Smooth muscle cell (in vitro differentiated cells): ENCODE measurements around the gene ABCC10. TPM values are rescaled to one million over a fixed set of nuclear protein-coding genes. Genes with fewer than 3 reads are reported as not detected.
A peak's percentile ranks its signal among the peaks of the same experiment; 100 is the strongest.
"Not testable (repeated sequence)": the region's sequence is repeated elsewhere in the genome, so short reads cannot be mapped to it uniquely, and the experiment has no call there.

Experiments used
- DNase-seq: peaks from one replicate; lab custom pipeline; 2025; ENCODE audit not compliant: unreplicated experiment; lab: John Stamatoyannopoulos, UW
- H2AFZ ChIP-seq: fragments of 200-600 bp; sonication (generic); 2 replicates; pipeline ENCODE4 v1.6.0; 2016; ENCODE audit warnings: antibody characterized with exemption, low read depth, mild to moderate bottlenecking
- H3F3A ChIP-seq: fragments of 200-600 bp; sonication (generic); 2 replicates; pipeline ENCODE4 v1.6.0; 2017; ENCODE audit warnings: antibody characterized with exemption, low read depth
- H3K27ac ChIP-seq: fragments of 200-600 bp; sonication (generic); 2 replicates; pipeline ENCODE4 v1.5.1; 2016; ENCODE audit warnings: low read depth, mild to moderate bottlenecking
- H3K27me3 ChIP-seq: fragments of 200-600 bp; sonication (generic); 2 replicates; pipeline ENCODE4 v1.6.1; 2016; ENCODE audit warnings: low read depth, mild to moderate bottlenecking
- H3K36me3 ChIP-seq: fragments of 200-600 bp; sonication (generic); 2 replicates; pipeline ENCODE4 v1.5.1; 2016; ENCODE audit warnings: low read depth
- H3K4me1 ChIP-seq: fragments of 200-600 bp; sonication (generic); 2 replicates; pipeline ENCODE4 v1.5.1; 2016; ENCODE audit warnings: low read depth
- H3K4me2 ChIP-seq: fragments of 200-600 bp; sonication (generic); 2 replicates; pipeline ENCODE4 v1.6.0; 2016; ENCODE audit warnings: mild to moderate bottlenecking
- H3K4me3 ChIP-seq: fragments of 200-600 bp; sonication (generic); 2 replicates; pipeline ENCODE4 v1.5.1; 2016; ENCODE audit warnings: mild to moderate bottlenecking
- H3K79me2 ChIP-seq: fragments of 200-600 bp; sonication (generic); 2 replicates; pipeline ENCODE4 v1.6.0; 2016; ENCODE audit warnings: low read depth, mild to moderate bottlenecking
- H3K9ac ChIP-seq: fragments of 200-600 bp; sonication (generic); 2 replicates; pipeline ENCODE4 v1.6.0; 2016; ENCODE audit warnings: low read depth
- H3K9me3 ChIP-seq: fragments of 200-600 bp; sonication (generic); replicated peaks from 2 replicates; pipeline ENCODE4 v1.5.1; 2016; ENCODE audit warnings: low read depth
- H4K20me1 ChIP-seq: fragments of 200-600 bp; sonication (generic); 2 replicates; pipeline ENCODE4 v1.6.0; 2016; ENCODE audit warnings: low read depth
- WGBS: methylation state at CpG from one replicate; pipeline ENCODE4 v1.1.7; 2016; ENCODE audit warnings: low lambda C conversion rate; 5-methylcytosine and 5-hydroxymethylcytosine counted together
- polyA plus RNA-seq: library from polyadenylated mRNA; unstranded; fragments of >200 nt; fragmentation: Nextera tagmentation; extraction: Ambion mirVana; gene quantifications from 2 replicates; pipeline ENCODE4 v1.2.1, GENCODE V29; 2016
- total RNA-seq: library from RNA; depleted of rRNA; stranded (reverse); fragments of >200 nt; gene quantifications from 2 replicates; pipeline ENCODE4 v1.2.3, GENCODE V29; 2014
- TF ChIP-seq, protein P1 (sequence below): fragments of 200-600 bp; sonication (generic); IDR thresholded peaks from 2 replicates; pipeline ENCODE4 v1.5.1; 2017; ENCODE audit warnings: borderline replicate concordance, mild to moderate bottlenecking, antibody characterized with exemption; ENCODE audit not compliant: insufficient read depth, poor library complexity, severe bottlenecking

The ABCC10 gene, protein sequence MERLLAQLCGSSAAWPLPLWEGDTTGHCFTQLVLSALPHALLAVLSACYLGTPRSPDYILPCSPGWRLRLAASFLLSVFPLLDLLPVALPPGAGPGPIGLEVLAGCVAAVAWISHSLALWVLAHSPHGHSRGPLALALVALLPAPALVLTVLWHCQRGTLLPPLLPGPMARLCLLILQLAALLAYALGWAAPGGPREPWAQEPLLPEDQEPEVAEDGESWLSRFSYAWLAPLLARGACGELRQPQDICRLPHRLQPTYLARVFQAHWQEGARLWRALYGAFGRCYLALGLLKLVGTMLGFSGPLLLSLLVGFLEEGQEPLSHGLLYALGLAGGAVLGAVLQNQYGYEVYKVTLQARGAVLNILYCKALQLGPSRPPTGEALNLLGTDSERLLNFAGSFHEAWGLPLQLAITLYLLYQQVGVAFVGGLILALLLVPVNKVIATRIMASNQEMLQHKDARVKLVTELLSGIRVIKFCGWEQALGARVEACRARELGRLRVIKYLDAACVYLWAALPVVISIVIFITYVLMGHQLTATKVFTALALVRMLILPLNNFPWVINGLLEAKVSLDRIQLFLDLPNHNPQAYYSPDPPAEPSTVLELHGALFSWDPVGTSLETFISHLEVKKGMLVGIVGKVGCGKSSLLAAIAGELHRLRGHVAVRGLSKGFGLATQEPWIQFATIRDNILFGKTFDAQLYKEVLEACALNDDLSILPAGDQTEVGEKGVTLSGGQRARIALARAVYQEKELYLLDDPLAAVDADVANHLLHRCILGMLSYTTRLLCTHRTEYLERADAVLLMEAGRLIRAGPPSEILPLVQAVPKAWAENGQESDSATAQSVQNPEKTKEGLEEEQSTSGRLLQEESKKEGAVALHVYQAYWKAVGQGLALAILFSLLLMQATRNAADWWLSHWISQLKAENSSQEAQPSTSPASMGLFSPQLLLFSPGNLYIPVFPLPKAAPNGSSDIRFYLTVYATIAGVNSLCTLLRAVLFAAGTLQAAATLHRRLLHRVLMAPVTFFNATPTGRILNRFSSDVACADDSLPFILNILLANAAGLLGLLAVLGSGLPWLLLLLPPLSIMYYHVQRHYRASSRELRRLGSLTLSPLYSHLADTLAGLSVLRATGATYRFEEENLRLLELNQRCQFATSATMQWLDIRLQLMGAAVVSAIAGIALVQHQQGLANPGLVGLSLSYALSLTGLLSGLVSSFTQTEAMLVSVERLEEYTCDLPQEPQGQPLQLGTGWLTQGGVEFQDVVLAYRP (N-terminal part only)
- total RNA-seq (11.2 and 12.5 TPM in 2 replicates), polyA plus RNA-seq (17.8 and 35.0 TPM in 2 replicates)

DNA sequence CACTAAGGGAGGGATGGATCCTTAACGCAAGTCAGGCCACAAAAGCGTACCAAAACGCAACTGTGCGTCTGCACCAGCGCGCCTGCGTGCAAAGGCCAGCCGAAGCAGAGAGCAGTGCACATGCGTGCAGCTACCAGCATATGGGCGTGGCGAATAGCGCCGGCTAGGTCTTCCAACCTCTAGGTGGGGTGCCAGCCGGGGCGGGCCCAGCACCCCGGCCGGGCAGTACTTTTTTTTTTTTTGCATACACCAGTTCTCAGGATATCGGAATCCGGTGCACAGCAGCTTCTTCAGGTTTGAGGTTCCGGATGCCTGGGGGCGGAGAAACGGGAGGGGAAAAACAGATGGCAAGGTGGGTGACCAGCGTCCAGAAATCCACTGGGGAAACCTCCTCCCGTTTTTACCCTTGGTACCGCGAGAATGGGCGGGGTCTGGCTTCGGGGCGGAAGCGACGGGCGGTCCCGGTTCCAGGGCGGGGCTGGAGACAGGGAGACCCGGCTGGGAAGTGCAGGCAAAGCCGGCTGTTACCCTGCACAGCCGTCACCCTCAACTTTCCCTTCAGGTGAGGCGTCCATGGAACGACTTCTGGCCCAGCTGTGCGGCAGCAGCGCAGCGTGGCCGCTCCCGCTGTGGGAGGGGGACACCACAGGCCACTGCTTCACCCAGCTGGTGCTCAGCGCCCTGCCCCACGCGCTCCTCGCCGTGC is at the start of gene ABCC10:
Gene ABCC10 (plus strand): TSS at position 136 of the 706 bp plus-strand sequence. CDS start 438 bp downstream, at position 574.
- Histone ChIP-seq H2AFZ (peak within 1 kb of the TSS; percentile 92), H3K4me2 (peak within 1 kb of the TSS; percentile 92), H4K20me1 (no peaks in the 10 kb centered on the region), H3F3A (no peaks in the 10 kb centered on the region), H3K4me1 (peaks cover 10% of the 10 kb centered on the region), H3K9ac (peak within 1 kb of the TSS; percentile 81), H3K27ac (peak within 1 kb of the TSS; percentile 60), H3K36me3 (no peaks in the 10 kb centered on the region), H3K79me2 (peaks cover 32% of the 10 kb centered on the region), H3K9me3 (no peaks in the 10 kb centered on the region), H3K27me3 (no peaks in the 10 kb centered on the region), H3K4me3 (peak within 1 kb of the TSS; percentile 77)
- DNase-seq = peak; percentile 94
- TF ChIP-seq, protein P1, sequence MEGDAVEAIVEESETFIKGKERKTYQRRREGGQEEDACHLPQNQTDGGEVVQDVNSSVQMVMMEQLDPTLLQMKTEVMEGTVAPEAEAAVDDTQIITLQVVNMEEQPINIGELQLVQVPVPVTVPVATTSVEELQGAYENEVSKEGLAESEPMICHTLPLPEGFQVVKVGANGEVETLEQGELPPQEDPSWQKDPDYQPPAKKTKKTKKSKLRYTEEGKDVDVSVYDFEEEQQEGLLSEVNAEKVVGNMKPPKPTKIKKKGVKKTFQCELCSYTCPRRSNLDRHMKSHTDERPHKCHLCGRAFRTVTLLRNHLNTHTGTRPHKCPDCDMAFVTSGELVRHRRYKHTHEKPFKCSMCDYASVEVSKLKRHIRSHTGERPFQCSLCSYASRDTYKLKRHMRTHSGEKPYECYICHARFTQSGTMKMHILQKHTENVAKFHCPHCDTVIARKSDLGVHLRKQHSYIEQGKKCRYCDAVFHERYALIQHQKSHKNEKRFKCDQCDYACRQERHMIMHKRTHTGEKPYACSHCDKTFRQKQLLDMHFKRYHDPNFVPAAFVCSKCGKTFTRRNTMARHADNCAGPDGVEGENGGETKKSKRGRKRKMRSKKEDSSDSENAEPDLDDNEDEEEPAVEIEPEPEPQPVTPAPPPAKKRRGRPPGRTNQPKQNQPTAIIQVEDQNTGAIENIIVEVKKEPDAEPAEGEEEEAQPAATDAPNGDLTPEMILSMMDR = peak; percentile 23
- WGBS = under 1% methylated on average over 49 of the region's 49 CpGs

DNA sequence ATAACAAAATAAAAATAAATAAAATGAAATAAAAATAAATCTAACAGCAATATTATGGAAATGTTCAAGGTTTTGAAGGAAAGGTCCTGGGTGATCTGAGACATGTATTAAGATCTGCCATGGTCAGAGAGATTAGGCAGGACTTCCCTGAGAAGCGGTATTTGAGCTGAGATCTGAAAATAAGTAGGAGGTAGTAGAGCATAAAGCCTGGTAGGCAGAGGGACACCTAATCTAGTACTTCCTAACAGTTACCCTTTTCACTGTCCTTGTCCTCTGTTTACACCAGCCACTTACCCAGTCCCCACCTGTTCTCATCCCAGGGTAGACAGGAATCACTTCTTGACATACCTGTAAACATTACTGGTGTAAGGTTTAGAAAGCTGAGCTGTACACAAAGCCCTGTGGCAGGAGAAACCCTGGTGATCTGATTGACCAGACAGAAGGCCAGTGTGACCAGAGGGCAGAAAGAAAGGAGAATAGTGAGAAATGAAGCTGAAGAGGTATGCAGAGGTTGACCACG is 49.6 kb upstream of the ABCC10 start:
- Histone ChIP-seq H3K9me3 (no peaks in the 10 kb centered on the region), H3K27ac (no peak overlapping the region), H2AFZ (no peak overlapping the region), H3K4me3 (no peak overlapping the region), H3F3A (no peaks in the 10 kb centered on the region), H3K79me2 (no peaks in the 10 kb centered on the region), H3K27me3 (no peaks in the 10 kb centered on the region), H4K20me1 (no peaks in the 10 kb centered on the region), H3K4me2 (no peak overlapping the region), H3K36me3 (no peaks in the 10 kb centered on the region), H3K9ac (no peak overlapping the region), H3K4me1 (no peaks in the 10 kb centered on the region)
- WGBS = 80% methylated on average over 2 of the region's 2 CpGs
- no peak for DNase-seq
- TF ChIP-seq, protein P1 = no peak

DNA sequence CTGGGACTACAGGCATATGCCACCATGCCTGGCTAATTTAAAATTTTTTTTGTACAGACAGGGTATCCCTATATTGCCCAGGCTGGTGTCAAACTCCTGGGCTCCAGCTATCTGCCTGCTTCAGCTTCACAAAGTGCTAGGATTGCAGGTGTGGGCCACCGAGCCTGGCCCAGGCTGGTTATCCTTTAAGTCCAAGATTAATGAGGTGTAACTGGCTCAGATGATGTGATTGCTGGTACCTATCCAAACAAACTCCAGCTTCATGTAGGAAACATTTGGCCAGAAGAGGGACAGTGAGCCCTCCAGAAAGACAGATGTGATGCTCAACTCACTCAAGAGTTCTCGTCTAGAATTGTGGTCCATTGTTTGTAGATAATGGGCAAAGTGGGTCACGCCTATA is 48.7 kb upstream of the ABCC10 start:
- WGBS = 82% methylated on average over 3 of the region's 3 CpGs
- DNase-seq = no peak
- TF ChIP-seq, protein P1 = no peak
- H3F3A ChIP-seq = no peaks in the 10 kb centered on the region
- H3K4me3 ChIP-seq = no peak overlapping the region
- H3K9me3 ChIP-seq = no peaks in the 10 kb centered on the region
- H3K27me3 ChIP-seq = no peaks in the 10 kb centered on the region
- no peak overlapping the region for H3K9ac ChIP-seq
- H2AFZ ChIP-seq = no peak overlapping the region
- no peaks in the 10 kb centered on the region for H3K4me1 ChIP-seq
- H4K20me1 ChIP-seq = no peaks in the 10 kb centered on the region
- no peaks in the 10 kb centered on the region for H3K36me3 ChIP-seq
- no peak overlapping the region for H3K4me2 ChIP-seq
- no peak overlapping the region for H3K27ac ChIP-seq
- no peaks in the 10 kb centered on the region for H3K79me2 ChIP-seq

DNA sequence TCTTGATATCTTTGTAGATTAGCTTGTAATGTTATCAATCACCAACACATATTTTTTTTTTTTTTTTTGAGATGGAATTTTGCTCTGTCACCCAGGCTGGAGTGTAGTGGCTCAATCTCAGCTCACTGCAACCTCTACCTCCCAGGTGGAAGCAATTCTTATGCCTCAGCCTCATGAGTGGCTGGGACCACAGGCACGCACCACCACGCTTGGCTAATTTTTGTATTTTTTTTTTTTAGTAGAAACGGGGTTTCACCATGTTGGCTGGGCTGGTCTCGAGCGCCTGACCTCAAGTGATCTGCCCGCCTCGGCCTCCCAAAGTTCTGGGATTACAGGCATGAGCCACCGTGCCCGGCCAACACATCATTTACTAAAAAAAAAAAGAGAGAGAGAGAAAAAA is 46.5 kb upstream of the ABCC10 start:
- not testable (repeated sequence) for H2AFZ ChIP-seq, H3K4me3 ChIP-seq, H3K9ac ChIP-seq, H3K27ac ChIP-seq, H3K27me3 ChIP-seq, H3K4me2 ChIP-seq, H3K4me1 ChIP-seq, H3F3A ChIP-seq, H3K36me3 ChIP-seq, H3K9me3 ChIP-seq, H3K79me2 ChIP-seq, H4K20me1 ChIP-seq, DNase-seq
- WGBS = 98% methylated on average over 7 of the region's 9 CpGs
